Tibial nerve (tissue), 4 donors: ENCODE results near the gene TSPY8.
"Not testable (repeated sequence)": the region's sequence is repeated elsewhere in the genome, so short reads cannot be mapped to it uniquely, and the experiment has no call there.

ENCODE experiments used
- EP300 ChIP-seq, 2 donors: sonication (generic); formaldehyde crosslinking; IDR thresholded peaks; one replicate each; pipeline ENCODE4 v1.6.1; 2017; ENCODE audit warnings: antibody characterized with exemption in 2 of 2, mild to moderate bottlenecking in 1 of 2
- POLR2A ChIP-seq, 2 donors: fragments of 450-650 bp; IDR thresholded peaks; one replicate each; pipeline ENCODE4 v1.6.1; 2017; ENCODE audit warnings: antibody characterized with exemption in 2 of 2, mild to moderate bottlenecking in 2 of 2, moderate library complexity in 2 of 2
- TF ChIP-seq, protein P1 (sequence below), 5 experiments: fragments of 200-600 bp in 3 of 5; fragments of 450-650 bp in 2 of 5; sonication (generic) in 3 of 5; IDR thresholded peaks; one replicate each; pipeline ENCODE4 v1.5.1; 2016 to 2019; ENCODE audit warnings: antibody characterized with exemption in 5 of 5, mild to moderate bottlenecking in 3 of 5, moderate library complexity in 2 of 5

GRCh38 chrY:9398121-9398520 is 40.5 kb downstream of the TSPY8 start, which contains the start of gene TSPY3:
- TF ChIP-seq, protein P1, sequence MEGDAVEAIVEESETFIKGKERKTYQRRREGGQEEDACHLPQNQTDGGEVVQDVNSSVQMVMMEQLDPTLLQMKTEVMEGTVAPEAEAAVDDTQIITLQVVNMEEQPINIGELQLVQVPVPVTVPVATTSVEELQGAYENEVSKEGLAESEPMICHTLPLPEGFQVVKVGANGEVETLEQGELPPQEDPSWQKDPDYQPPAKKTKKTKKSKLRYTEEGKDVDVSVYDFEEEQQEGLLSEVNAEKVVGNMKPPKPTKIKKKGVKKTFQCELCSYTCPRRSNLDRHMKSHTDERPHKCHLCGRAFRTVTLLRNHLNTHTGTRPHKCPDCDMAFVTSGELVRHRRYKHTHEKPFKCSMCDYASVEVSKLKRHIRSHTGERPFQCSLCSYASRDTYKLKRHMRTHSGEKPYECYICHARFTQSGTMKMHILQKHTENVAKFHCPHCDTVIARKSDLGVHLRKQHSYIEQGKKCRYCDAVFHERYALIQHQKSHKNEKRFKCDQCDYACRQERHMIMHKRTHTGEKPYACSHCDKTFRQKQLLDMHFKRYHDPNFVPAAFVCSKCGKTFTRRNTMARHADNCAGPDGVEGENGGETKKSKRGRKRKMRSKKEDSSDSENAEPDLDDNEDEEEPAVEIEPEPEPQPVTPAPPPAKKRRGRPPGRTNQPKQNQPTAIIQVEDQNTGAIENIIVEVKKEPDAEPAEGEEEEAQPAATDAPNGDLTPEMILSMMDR (IDR thresholded peaks at IDR 0.05), result not testable (repeated sequence)
- TF ChIP-seq EP300, POLR2A (IDR thresholded peaks at IDR 0.05): not testable (repeated sequence)
